GM12878 (cell line): ENCODE results near the gene AVEN. TPM values are rescaled to one million over a fixed set of nuclear protein-coding genes. Genes with fewer than 3 reads are reported as not detected.

Source experiments
- ATAC-seq: fragments of 200-7000 bp; cut with Tn5 transposase; 3 replicates; pipeline ENCODE4 v1.9.1; 2020; ENCODE audit warnings: mild to moderate bottlenecking, moderate library complexity
- BruUV-seq: library from RNA; stranded (reverse); fragments of 400-500 nt; replicated peaks from 2 replicates; lab custom pipeline; 2021; lab: Mats Ljungman, UMichigan
- CTCF ChIA-PET: fragments of 300-600 bp; sonication (Branson Sonifier 250); formaldehyde crosslinking; extraction: SDS; loops from one replicate; lab custom pipeline; 2021; ENCODE audit warnings: inconsistent platforms; lab: Yijun Ruan, JAX
- POLR2A ChIA-PET: fragments of 350-600 bp; formaldehyde crosslinking; extraction: SDS; loops from one replicate; lab custom pipeline; 2021; ENCODE audit warnings: inconsistent platforms; lab: Charles Lee
- RAD21 ChIA-PET: fragments of 300-600 bp; sonication (Branson Sonifier 250); formaldehyde crosslinking; loops from one replicate; lab custom pipeline; 2023; ENCODE audit warnings: antibody characterized with exemption; ENCODE audit not compliant: unreplicated experiment; lab: Charles Lee
- SMC1A ChIA-PET: fragments of 300-600 bp; sonication (Branson Sonifier 250); formaldehyde crosslinking; loops from one replicate; lab custom pipeline; 2023; ENCODE audit not compliant: unreplicated experiment, uncharacterized antibody; lab: Charles Lee
- DNase-seq: peaks from one replicate; pipeline ENCODE4 v3.0.0-alpha.2; 2011; ENCODE audit warnings: low read depth, low spot score
- FAIRE-seq: peaks from 3 replicates; lab custom pipeline; 2011; peaks lifted over from hg19 to GRCh38; lab: Jason Lieb, UNC
- H2AFZ ChIP-seq: 2 replicates; pipeline ENCODE4 v1.6.0; 2011; ENCODE audit warnings: low read depth, low read length, control low read depth; ENCODE audit not compliant: control insufficient read depth
- H3K27ac ChIP-seq: 2 replicates; pipeline ENCODE4 v1.5.1; 2011; ENCODE audit warnings: control low read depth; ENCODE audit not compliant: control insufficient read depth, insufficient read depth
- H3K27me3 ChIP-seq, 2 experiments: replicated peaks in 1 of 2; 2 replicates each; pipeline versions ENCODE4 v1.6.0 to v1.6.1; 2011; ENCODE audit warnings: low read length in 1 of 2; ENCODE audit not compliant: control insufficient read depth in 2 of 2, insufficient read depth in 2 of 2
- H3K36me3 ChIP-seq, 2 experiments: 2 replicates each; pipeline ENCODE4 v1.5.1; 2011; ENCODE audit warnings: low read length in 1 of 2; ENCODE audit not compliant: control insufficient read depth in 2 of 2, insufficient read depth in 2 of 2
- H3K4me1 ChIP-seq: 2 replicates; pipeline ENCODE4 v1.6.1; 2011; ENCODE audit warnings: mild to moderate bottlenecking, low read length, moderate library complexity, mixed read lengths; ENCODE audit not compliant: control insufficient read depth, insufficient read depth
- H3K4me2 ChIP-seq: 2 replicates; pipeline ENCODE4 v1.6.0; 2011; ENCODE audit warnings: control low read depth; ENCODE audit not compliant: control insufficient read depth, insufficient read depth
- H3K4me3 ChIP-seq: fragments of 200-600 bp; sonication (generic); 2 replicates; pipeline ENCODE4 v1.5.1; 2016
- H3K79me2 ChIP-seq: 2 replicates; pipeline ENCODE4 v1.6.0; 2011; ENCODE audit warnings: low read length; ENCODE audit not compliant: control insufficient read depth, insufficient read depth
- H3K9ac ChIP-seq: 2 replicates; pipeline ENCODE4 v1.8.0; 2011; ENCODE audit warnings: low read length, control low read depth, mixed read lengths; ENCODE audit not compliant: control insufficient read depth, insufficient read depth
- H3K9me3 ChIP-seq: replicated peaks from 3 replicates; pipeline ENCODE4 v1.5.1; 2011; ENCODE audit warnings: mild to moderate bottlenecking, low read length; ENCODE audit not compliant: control insufficient read depth, insufficient read depth
- H4K20me1 ChIP-seq: 2 replicates; pipeline ENCODE4 v1.6.0; 2011; ENCODE audit not compliant: control insufficient read depth, insufficient read depth
- EED ChIP-seq: sonication (generic); IDR thresholded peaks from 2 replicates; pipeline ENCODE4 v1.6.1; 2016; ENCODE audit warnings: antibody characterized with exemption, low read depth
- FOXM1 ChIP-seq: IDR thresholded peaks from 2 replicates; pipeline ENCODE4 v1.6.1; 2012; ENCODE audit warnings: low read depth, mild to moderate bottlenecking, inconsistent platforms, low read length, moderate library complexity
- HDAC6 ChIP-seq: fragments of 200-600 bp; sonication (generic); IDR thresholded peaks from one replicate; pipeline ENCODE4 v1.8.0; 2017; ENCODE audit warnings: antibody characterized with exemption; ENCODE audit not compliant: unreplicated experiment
- NFXL1 ChIP-seq: fragments of 450-650 bp; IDR thresholded peaks from 2 replicates; pipeline ENCODE4 v1.6.1; 2017; ENCODE audit warnings: antibody characterized with exemption, mild to moderate bottlenecking, borderline replicate concordance
- SMC3 ChIP-seq: IDR thresholded peaks from 2 replicates; pipeline ENCODE4 v1.6.1; 2011; ENCODE audit warnings: low read length, improper control_type of control experiment, borderline replicate concordance
- SREBF1 ChIP-seq: IDR thresholded peaks from 2 replicates; pipeline ENCODE4 v1.6.1; 2012; ENCODE audit warnings: mild to moderate bottlenecking, low read length
- WGBS: methylation state at CpG from one replicate; pipeline ENCODE4 v1.1.6; 2016; ENCODE audit warnings: low lambda C conversion rate; ENCODE audit not compliant: insufficient replicate concordance, insufficient coverage; ENCODE audit errors: missing lambda C conversion rate; 5-methylcytosine and 5-hydroxymethylcytosine counted together
- in situ Hi-C: fragments of 300-500 bp; cut with MboI; formaldehyde crosslinking; loops from 9 replicates; pipeline ENCODE4 v1.14.3; 2018; ENCODE audit warnings: mixed read lengths
- intact Hi-C: fragments of 100-400 bp; cut with micrococcal nuclease; formaldehyde crosslinking; loops from one replicate; pipeline ENCODE4 v1.14.2; 2022; ENCODE audit not compliant: unreplicated experiment
- polyA plus RNA-seq, 11 experiments: library from polyadenylated mRNA; depleted of rRNA in 4 of 11; unstranded in 6 of 11; stranded (reverse) in 5 of 11; fragments of >200 nt; fragmentation: Nextera tagmentation in 4 of 11; fragmentation: Illumina TruSeq in 1 of 11; extraction: Ambion mirVana in 4 of 11; extraction: Trizol in 1 of 11; gene quantifications; 1 replicate in 1 of 11; 2 replicates in 10 of 11; pipeline versions ENCODE4 v1.2.1 to v1.2.3, GENCODE V29; 2011 to 2016; ENCODE audit warnings: inconsistent platforms in 2 of 11, missing spikeins in 2 of 11, low read depth in 1 of 11
- total RNA-seq, 4 experiments: library from RNA; depleted of rRNA in 3 of 4; stranded (reverse); fragments of >200 nt in 3 of 4; fragmentation: Illumina TruSeq in 1 of 4; extraction: Trizol in 1 of 4; gene quantifications; 2 replicates each; pipeline versions ENCODE4 v1.2.1 to v1.2.3, GENCODE V29; 2013 to 2021
- TF ChIP-seq, protein P1 (sequence below): fragments of 450-650 bp; IDR thresholded peaks from 2 replicates; pipeline ENCODE4 v1.6.1; 2016; ENCODE audit warnings: mild to moderate bottlenecking

Gene AVEN
- total and polyA plus RNA-seq, 10 of the 15 experiments (the other 5 are each of a cell fraction or from before 2014, with no cell fraction given), result 1.4 to 15.1 (median 10.5) TPM

DNA sequence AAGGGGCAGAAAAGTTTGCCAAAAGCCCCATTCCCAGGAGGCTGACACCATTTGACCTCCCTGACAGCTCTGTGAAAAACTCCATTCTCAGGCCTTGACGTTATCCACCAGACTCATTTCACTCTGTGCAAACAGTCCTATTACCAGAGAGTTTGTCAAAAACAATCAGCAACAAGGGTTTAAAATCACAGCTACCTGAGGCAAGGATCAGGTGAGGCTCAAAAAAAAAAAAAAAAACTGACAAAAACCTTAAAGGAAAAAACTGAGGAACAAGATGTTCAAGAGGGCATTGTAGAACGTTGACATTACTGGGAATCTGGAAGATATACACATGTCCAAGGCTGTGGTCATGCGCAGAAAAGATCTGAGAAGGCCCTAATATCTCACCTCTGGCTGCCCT, 11.4 kb downstream of the AVEN start (continued):
- TF ChIP-seq, protein P1, sequence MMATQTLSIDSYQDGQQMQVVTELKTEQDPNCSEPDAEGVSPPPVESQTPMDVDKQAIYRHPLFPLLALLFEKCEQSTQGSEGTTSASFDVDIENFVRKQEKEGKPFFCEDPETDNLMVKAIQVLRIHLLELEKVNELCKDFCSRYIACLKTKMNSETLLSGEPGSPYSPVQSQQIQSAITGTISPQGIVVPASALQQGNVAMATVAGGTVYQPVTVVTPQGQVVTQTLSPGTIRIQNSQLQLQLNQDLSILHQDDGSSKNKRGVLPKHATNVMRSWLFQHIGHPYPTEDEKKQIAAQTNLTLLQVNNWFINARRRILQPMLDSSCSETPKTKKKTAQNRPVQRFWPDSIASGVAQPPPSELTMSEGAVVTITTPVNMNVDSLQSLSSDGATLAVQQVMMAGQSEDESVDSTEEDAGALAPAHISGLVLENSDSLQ, result no peak
- no peak for TF ChIP-seq EED
- TF ChIP-seq SREBF1, result no peak
- no peak for TF ChIP-seq FOXM1
- no peak for TF ChIP-seq HDAC6
- TF ChIP-seq, all 136 proteins: peak for 0

DNA sequence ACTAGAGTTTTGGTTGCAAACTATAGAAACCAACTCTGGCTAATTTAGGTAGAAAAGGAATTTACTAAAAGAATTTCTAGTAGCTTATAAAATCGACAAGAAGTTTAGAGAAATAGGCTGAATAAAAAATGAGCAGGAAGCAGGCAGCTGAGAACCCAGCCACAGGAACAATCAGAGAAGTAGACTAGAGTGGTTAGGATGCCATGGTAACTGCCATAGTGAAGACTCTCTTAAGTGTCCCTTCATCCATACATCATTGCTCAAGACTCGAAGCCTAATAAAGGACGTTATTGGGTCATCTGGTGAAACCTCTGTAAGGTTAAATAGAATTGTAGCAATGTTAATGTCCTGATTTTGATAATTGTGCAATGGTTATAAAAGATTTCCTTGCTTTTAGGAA, 13.8 kb downstream of the AVEN start:
- CTCF ChIA-PET, result interaction anchor here (1.3 kb wide), 1 partner anchor 35 kb away, joined by 4 read pairs; no protein-coding TSS in a partner anchor
- Histone ChIP-seq H3K9me3 (peaks cover 2% of the 10 kb centered on the region; the same call in 2 of the 3 replicates), H3K36me3 (no peaks in the 10 kb centered on the region)
- no peak for ATAC-seq
- no TSS peak for BruUV-seq
- DNase-seq, result no peak
- TF ChIP-seq NFXL1 (no peak), SMC3 (no peak)
- TF ChIP-seq, all 136 proteins: peak for 0
- Histone ChIP-seq H3K4me1 (no peaks in the 10 kb centered on the region), H3K9ac (no peak overlapping the region), H3K4me3 (no peak overlapping the region), H4K20me1 (no peaks in the 10 kb centered on the region), H3K79me2 (no peaks in the 10 kb centered on the region), H3K27me3 (no peaks in the 10 kb centered on the region), H2AFZ (no peak overlapping the region), H3K27ac (no peak overlapping the region), H3K4me2 (no peak overlapping the region)
- ChIA-PET RAD21 (no interaction called here), POLR2A (no interaction called here), SMC1A (no interaction called here)
- no peak for FAIRE-seq
- intact Hi-C loops (no loop called here), in situ Hi-C loops (no loop called here)
- 75% methylated on average over 3 of the region's 3 CpGs for WGBS
